Heart left ventricle (tissue), 13 donors: Measurements from ENCODE around the gene MLPH.

Source experiments
- POLR2A ChIP-seq, 2 donors: fragments of 450-650 bp; IDR thresholded peaks; one replicate each; pipeline ENCODE4 v1.6.1; 2017; ENCODE audit warnings: antibody characterized with exemption in 2 of 2, mild to moderate bottlenecking in 2 of 2, moderate library complexity in 2 of 2
- TF ChIP-seq, protein P1 (sequence below), 12 donors: fragments of 200-600 bp; sonication (generic) in 4 of 12; IDR thresholded peaks; one replicate each; pipeline versions ENCODE4 v1.5.0 to v1.8.0; 2018 to 2022; ENCODE audit warnings: antibody characterized with exemption in 12 of 12, mild to moderate bottlenecking in 5 of 12
- donor health status: ischemic (EF 13 %, LVEDD 7.1; RV severe dilation, severe dysfunction).
- donor health status: DM: no; HTN: yes; CAD: no.
- donor health status: DM: no; HTN: no; CAD: no.
- donor health status: ischemic (EF 25% LVEDD 6.9; RV normal size, moderate dysfunction).
- donor health status: ischemic (EF 25% LVEDD 5.7; RV mildly dilated, moderate dysfunction).
- donor health status: ischemic (EF 35%, LVEDD 5.7; RV mildly dilated, moderate dysfunction).
- donor health status: nonischemic (EF 11% LVEDD 7.7; RV severe dilation, severe dysfunction).
- donor health status: DM: yes; HTN: yes; CAD: no.
- donor health status: PGD.
- donor health status: ischemic (EF 29% LVEDD 5.4; RV normal size, mild dysfunction).
- donor health status: nonischemic (EF 23%, LVEDD 6.1; RV moderate dilation, normal function).

DNA sequence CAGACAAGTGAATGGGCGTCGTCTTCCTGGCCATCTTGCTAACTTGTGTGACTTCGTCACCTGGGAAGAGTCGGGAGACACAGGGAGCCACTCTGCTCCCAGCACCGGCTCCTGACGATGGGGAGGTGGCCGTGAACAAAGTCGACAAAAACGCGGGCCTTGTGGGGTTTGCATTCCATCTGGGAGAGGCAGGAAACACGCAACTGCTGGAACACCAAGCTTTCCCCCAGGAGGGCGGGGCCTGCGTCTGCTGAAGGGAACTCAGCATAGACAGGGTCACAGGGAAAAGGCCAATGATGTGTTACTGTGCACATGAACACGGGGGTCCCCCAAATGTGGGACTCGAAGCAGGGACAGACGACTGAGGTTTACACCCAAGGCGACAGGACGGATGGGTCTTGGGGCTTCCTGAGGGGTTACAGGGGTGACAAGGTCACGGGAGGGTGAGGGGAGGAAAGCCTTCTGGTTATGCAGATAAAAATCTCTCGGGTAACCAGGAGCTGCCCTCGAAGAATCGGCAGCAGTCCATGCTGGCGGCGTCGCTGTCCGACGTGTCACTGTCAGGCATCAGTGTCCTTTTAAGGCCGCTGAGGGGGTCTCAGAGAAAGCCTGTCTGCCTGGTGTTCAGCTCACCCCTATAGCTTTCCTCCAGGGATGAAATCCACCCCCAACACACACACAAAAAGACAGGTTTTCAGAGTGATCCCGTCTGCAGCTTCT is 51.1 kb downstream of the MLPH start:
- TF ChIP-seq, protein P1, sequence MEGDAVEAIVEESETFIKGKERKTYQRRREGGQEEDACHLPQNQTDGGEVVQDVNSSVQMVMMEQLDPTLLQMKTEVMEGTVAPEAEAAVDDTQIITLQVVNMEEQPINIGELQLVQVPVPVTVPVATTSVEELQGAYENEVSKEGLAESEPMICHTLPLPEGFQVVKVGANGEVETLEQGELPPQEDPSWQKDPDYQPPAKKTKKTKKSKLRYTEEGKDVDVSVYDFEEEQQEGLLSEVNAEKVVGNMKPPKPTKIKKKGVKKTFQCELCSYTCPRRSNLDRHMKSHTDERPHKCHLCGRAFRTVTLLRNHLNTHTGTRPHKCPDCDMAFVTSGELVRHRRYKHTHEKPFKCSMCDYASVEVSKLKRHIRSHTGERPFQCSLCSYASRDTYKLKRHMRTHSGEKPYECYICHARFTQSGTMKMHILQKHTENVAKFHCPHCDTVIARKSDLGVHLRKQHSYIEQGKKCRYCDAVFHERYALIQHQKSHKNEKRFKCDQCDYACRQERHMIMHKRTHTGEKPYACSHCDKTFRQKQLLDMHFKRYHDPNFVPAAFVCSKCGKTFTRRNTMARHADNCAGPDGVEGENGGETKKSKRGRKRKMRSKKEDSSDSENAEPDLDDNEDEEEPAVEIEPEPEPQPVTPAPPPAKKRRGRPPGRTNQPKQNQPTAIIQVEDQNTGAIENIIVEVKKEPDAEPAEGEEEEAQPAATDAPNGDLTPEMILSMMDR (IDR thresholded peaks at IDR 0.05) = no peak
- no peak for TF ChIP-seq POLR2A (IDR thresholded peaks at IDR 0.05)
